Fibroblast of the aortic adventitia (primary cell): ENCODE results near the gene SLC6A19. TPM values are rescaled to one million over a fixed set of nuclear protein-coding genes. Genes with fewer than 3 reads are reported as not detected.

Experiments used
- DNase-seq: peaks from one replicate; pipeline ENCODE4 v3.0.0-alpha.2; 2010; ENCODE audit warnings: low read depth
- H3K4me3 ChIP-seq: 2 replicates; pipeline ENCODE4 v1.5.1; 2011; ENCODE audit warnings: low read depth, mild to moderate bottlenecking, control low read depth, low read length, moderate library complexity
- CTCF ChIP-seq: IDR thresholded peaks from 2 replicates; pipeline ENCODE4 v1.5.1; 2011; ENCODE audit warnings: mild to moderate bottlenecking, low read length, control low read depth, inconsistent platforms; ENCODE audit not compliant: insufficient read depth
- total RNA-seq: library from RNA; depleted of rRNA; stranded (reverse); fragments of >200 nt; gene quantifications from 2 replicates; pipeline ENCODE4 v1.2.3, GENCODE V29; 2012; ENCODE audit warnings: low replicate concordance

The SLC6A19 gene
- total RNA-seq, 1 donor = not detected

- no peak overlapping the region for H3K4me3 ChIP-seq
- no peak for DNase-seq
- no peak for TF ChIP-seq CTCF
These were observed 29.3 kb upstream of the SLC6A19 start for GRCh38 chr5:1172007-1172581.

GRCh38 chr5:1172670-1173404, 28.6 kb upstream of the SLC6A19 start:
- TF ChIP-seq CTCF = no peak
- no peak overlapping the region for H3K4me3 ChIP-seq
- DNase-seq = no peak

- DNase-seq = no peak
- TF ChIP-seq CTCF = no peak
- no peak overlapping the region for H3K4me3 ChIP-seq
These were observed 27.8 kb upstream of the SLC6A19 start for GRCh38 chr5:1173485-1174070.

- peak; percentile 77 for TF ChIP-seq CTCF
- DNase-seq = peak; percentile 82
- H3K4me3 ChIP-seq = no peak overlapping the region
These were observed 27.1 kb upstream of the SLC6A19 start for GRCh38 chr5:1174122-1174936.

GRCh38 chr5:1175015-1175414, 26.4 kb upstream of the SLC6A19 start:
- no peak for TF ChIP-seq CTCF
- no peak overlapping the region for H3K4me3 ChIP-seq
- DNase-seq = no peak

GRCh38 chr5:1175801-1176472, 25.5 kb upstream of the SLC6A19 start:
- TF ChIP-seq CTCF = no peak
- DNase-seq = no peak

More at GRCh38 chr5:1175801-1176472, 25.5 kb upstream of the SLC6A19 start:
- no peak overlapping the region for H3K4me3 ChIP-seq
